Measurements from ENCODE around the gene TNP2.

Gene TNP2

GRCh38 chr16:11255737-11256660 lies 13.1 kb downstream of the TNP2 start, which contains the start of gene SOCS1:
Gene SOCS1, minus strand, starts transcription at chr16:11256204. Its CDS starts 726 bp downstream, at chr16:11255478.
- peak; percentile 51 for DNase-seq

- DNase-seq: no peak
Observed at GRCh38 chr16:11254913-11255736, 14.0 kb downstream of the TNP2 start.

DNA sequence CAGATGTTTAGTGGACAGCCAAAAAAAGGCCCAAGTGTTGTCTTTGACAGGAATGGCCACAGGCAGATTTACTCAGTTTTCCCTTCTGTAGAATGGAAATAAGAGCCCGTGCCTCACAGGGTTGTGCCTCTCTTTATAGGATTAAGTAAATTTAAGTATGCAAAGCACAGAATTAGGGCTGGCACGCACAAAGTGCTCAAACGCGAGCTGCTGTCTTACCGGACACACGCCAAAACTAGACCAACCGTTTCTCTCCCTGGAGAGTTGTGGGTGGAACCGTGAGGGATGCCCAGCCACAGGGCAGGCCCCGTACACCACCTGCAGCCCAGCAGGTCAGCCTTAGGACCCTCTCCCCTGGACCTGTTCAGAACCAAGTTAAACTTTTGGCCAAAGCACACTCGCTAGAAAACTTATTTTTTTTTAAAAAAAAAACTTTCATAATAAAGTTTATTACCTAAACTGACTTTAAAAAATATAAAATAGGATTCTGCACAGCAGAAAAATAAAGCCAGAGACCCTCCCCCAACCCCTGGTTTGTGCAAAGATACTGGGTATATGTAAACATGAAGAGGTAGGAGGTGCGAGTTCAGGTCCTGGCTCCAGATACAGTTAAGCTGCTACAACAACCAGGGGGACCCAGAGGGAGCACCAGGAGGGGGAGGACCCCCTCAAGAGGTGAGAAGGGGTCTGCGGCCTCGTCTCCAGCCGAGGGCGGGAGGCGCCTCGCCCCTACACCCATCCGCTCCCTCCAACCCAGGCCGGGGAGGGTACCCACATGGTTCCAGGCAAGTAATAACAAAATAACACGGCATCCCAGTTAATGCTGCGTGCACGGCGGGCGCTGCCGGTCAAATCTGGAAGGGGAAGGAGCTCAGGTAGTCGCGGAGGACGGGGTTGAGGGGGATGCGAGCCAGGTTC lies 14.9 kb downstream of the TNP2 start:
- DNase-seq: no peak

DNA sequence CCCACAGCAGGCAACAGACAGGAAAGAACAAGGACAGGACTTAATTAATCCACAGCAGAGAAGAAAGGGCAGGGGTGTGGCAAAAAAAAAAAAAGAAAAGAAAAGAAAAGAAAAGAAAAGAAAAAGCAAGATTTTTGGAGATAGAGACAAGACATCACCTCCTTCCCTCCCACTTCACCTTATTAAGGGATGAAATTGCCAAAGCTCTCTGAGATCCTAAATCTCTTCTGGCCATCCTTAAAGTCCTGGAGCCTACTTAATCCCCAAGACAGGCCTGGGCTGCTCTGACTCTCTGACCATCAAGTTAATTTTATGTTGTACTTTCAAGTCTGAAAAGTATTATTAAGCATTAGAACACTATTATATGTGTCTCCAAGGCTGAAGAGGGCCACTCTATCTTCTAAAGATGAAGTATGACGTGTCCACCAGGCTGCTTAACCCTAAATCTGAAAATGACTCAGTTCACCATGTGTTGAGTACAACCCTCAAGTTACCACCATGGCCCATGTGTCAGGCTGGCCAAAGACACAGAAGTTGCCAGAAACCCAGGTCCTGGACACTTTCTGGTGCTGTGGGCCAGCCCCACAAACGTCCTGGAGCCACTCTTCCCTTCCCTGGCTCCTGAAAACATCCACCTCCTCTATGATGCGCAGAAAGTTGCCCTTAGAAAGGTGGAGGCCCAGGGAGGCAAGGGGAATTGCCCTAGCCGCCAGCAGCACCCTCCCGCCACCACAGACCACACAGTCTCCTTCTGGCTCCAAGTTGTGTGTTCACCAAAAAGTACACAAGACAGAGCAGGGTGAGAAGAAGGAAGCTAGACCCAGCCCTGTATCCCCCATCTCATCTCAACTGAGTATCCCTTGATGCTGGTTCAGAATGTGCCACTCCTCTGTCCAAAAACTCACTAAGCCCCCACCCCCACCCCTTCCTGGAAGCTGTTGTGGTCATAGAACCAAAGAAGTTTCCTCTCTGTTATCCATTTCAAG lies 15.8 kb downstream of the TNP2 start:
- DNase-seq: no peak

GRCh38 chr16:11252482-11252931 lies 16.6 kb downstream of the TNP2 start:
- no peak for DNase-seq

- DNase-seq: no peak
Observed at GRCh38 chr16:11251525-11252481, 17.3 kb downstream of the TNP2 start.

- DNase-seq: no peak
Observed at GRCh38 chr16:11250786-11251524, 18.2 kb downstream of the TNP2 start.

- DNase-seq: no peak
Observed at GRCh38 chr16:11250091-11250785, 18.9 kb downstream of the TNP2 start.

- no peak for DNase-seq
Observed at GRCh38 chr16:11249233-11250061, 19.7 kb downstream of the TNP2 start.

DNA sequence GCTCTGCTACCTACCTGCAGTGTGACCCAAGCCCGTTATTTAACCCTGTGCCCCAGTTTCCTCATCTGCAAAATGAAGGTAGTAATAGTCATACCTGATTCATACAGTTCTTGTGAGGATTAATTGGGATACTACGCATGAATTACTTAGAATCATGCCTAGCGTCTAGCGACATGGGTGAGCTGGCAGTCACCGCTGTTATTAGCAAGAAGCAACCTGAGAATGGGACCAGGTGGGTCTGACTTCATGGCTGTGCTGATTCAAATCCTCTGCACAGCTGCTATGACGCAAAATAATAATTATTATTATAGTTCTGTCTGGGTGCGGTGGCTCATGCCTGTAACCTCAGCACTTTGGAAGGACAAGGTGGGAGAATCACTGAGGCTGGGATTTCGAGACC lies 21.0 kb downstream of the TNP2 start:
- DNase-seq: no peak

DNA sequence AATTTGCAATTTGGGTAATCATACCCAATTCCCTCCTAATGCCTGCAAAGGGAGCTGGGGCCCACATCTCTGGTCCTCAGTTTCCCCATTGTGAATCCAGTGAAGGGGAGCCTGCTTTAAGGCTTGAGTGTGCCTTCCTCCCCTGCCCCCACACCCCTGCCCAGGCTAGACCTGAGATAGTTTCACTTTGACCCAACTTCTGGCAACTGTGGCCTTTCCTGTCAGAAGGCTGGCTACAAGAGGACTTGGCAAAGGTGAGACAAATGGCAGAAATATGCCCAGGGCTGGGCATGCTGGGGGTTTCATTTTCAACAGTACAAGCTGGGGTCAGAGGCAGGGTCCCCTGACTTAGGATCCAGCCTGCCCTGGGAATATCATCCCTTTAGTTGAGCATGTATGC lies 23.1 kb downstream of the TNP2 start:
- no peak for DNase-seq

- DNase-seq: no peak
Observed at GRCh38 chr16:11245222-11245737, 23.8 kb downstream of the TNP2 start.

DNA sequence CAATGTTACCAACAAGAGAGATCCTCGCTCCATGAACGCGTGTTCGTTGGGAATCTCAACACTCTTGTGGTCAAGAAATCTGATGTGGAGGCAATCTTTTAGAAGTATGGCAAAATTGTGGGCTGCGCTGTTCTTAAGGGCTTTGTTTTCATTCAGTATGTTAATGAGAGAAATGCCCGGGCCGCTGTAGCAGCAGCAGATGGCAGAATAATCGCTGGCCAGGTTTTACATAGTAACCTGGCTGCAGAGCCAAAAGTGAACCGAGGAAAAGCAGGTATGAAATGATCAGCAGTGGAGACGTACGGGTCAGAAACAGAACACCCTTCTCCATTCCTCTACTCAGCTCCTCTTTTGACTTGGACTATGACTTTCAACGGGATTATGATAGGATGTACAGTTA lies 26.5 kb downstream of the TNP2 start:
- no peak for DNase-seq

- DNase-seq: no peak
Observed at GRCh38 chr16:11241480-11242204, 27.5 kb downstream of the TNP2 start.

DNA sequence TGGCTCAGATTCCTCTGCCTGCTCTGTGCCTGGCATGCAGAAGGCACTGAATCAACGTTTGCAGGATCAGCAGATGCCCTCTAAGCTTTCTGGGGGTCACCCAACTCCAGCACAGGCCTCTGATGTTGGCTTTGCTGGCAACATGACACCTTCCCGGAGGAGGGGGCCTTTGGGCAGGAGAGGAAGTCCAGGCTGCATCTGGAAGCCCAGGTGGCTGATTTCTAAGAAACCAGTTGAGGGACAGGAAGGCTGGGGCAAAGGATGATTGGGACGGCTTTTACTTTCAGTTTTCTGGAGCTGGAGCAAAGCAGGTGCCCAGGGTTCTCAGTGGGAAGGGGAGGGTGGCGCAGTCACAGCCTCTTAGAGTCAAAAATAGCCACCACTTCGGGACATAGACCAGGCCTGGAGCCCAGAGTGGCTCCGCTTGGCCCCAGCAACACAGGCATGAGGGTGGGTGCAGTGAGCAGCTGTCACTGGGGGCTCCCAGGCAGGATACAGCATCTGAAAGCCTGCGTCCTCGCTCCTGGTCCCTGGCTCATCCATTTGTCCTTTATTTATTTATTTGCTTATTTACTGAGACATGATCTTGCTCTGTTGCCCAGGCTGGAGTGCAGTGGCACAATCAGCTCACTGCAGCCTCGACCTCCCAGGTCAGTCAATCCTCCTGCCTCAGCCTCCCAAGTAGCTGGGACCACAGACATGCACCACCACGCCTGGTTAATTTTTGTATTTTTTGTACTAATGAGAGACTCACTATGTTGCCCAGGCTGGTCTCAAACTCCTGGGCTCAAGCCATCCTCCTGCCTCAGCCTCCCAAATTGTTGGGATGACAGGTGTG lies 28.3 kb downstream of the TNP2 start:
- DNase-seq: peak; percentile 46
